ENCODE measurements around the gene RNF187.

- TF ChIP-seq, protein P1, sequence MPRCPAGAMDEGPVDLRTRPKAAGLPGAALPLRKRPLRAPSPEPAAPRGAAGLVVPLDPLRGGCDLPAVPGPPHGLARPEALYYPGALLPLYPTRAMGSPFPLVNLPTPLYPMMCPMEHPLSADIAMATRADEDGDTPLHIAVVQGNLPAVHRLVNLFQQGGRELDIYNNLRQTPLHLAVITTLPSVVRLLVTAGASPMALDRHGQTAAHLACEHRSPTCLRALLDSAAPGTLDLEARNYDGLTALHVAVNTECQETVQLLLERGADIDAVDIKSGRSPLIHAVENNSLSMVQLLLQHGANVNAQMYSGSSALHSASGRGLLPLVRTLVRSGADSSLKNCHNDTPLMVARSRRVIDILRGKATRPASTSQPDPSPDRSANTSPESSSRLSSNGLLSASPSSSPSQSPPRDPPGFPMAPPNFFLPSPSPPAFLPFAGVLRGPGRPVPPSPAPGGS (IDR thresholded peaks at IDR 0.05), result no peak
- TF ChIP-seq, protein P2, sequence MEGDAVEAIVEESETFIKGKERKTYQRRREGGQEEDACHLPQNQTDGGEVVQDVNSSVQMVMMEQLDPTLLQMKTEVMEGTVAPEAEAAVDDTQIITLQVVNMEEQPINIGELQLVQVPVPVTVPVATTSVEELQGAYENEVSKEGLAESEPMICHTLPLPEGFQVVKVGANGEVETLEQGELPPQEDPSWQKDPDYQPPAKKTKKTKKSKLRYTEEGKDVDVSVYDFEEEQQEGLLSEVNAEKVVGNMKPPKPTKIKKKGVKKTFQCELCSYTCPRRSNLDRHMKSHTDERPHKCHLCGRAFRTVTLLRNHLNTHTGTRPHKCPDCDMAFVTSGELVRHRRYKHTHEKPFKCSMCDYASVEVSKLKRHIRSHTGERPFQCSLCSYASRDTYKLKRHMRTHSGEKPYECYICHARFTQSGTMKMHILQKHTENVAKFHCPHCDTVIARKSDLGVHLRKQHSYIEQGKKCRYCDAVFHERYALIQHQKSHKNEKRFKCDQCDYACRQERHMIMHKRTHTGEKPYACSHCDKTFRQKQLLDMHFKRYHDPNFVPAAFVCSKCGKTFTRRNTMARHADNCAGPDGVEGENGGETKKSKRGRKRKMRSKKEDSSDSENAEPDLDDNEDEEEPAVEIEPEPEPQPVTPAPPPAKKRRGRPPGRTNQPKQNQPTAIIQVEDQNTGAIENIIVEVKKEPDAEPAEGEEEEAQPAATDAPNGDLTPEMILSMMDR (IDR thresholded peaks at IDR 0.05), result no peak
- TF ChIP-seq EP300 (IDR thresholded peaks at IDR 0.05) (no peak), CEBPB (IDR thresholded peaks at IDR 0.05) (no peak)
- TF ChIP-seq, protein P3, sequence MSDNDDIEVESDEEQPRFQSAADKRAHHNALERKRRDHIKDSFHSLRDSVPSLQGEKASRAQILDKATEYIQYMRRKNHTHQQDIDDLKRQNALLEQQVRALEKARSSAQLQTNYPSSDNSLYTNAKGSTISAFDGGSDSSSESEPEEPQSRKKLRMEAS (IDR thresholded peaks at IDR 0.05), result no peak
Measured at GRCh38 chr1:228438266-228438665, 48.9 kb upstream of the RNF187 start.

Measured in A549 (cell line).